ENCODE measurements around the gene OSMR. TPM values are rescaled to one million over a fixed set of nuclear protein-coding genes. Genes with fewer than 3 reads are reported as not detected.
A peak's percentile ranks its signal among the peaks of the same experiment; 100 is the strongest.
"Not testable (repeated sequence)": the region's sequence is repeated elsewhere in the genome, so short reads cannot be mapped to it uniquely, and the experiment has no call there.

Gene OSMR
- polyA plus RNA-seq, 2 of the 4 experiments (the other 2 are of a cell fraction), result 58.5 to 92.4 TPM

DNA sequence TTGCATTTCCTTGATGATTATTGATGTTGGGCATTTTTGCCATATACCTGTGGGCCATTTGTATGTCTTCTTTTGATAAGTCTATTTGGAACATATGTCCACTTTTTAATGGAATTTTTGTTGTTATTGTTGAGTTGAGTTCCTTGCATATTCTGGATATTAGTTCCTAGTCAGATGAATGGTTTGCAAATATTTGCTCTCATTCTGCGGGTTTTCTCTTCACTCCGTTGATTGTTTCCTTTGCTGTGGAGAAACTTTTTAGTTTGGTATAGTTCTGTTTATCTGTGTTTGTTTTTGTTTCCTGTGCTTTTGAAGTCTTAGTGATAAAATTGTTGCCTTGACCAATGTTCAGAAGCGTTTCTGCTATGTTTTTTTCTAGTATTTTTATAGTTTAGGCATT is 13.0 kb downstream of the OSMR start:
- POLR2A ChIA-PET, result interaction anchor here (0.7 kb wide), 1 partner anchor 13 kb away, joined by 10 read pairs; no protein-coding TSS in a partner anchor
- CTCF ChIA-PET, result no interaction called here

DNA sequence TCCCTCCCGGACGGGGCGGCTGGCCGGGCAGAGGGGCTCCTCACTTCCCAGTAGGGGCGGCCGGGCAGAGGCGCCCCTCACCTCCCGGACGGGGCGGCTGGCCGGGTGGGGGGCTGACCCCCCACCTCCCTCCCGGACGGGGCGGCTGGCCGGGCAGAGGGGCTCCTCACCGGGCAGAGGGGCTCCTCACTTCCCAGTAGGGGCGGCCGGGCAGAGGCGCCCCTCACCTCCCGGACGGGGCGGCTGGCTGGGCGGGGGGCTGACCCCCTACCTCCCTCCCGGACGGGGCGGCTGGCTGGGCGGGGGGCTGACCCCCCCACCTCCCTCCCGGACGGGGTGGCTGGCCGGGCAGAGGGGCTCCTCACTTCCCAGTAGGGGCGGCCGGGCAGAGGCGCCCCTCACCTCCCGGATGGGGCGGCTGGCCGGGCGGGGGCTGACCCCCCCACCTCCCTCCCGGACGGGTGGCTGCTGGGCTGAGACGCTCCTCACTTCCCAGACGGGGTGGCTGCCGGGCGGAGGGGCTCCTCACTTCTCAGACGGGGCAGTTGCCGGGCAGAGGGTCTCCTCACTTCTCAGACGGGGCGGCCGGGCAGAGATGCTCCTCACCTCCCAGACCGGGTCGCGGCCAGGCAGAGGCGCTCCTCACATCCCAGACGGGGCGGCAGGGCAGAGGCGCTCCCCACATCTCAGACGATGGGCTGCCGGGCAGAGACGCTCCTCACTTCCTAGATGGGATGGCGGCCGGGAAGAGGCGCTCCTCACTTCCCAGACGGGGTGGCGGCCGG is 16.4 kb downstream of the OSMR start:
- CTCF ChIA-PET; POLR2A ChIA-PET; ATAC-seq; DNase-seq (ENCODE audit: low read depth in 1 of 2, low spot score in 1 of 2); FAIRE-seq; H3K27ac ChIP-seq; H3K4me3 ChIP-seq; H3K4me2 ChIP-seq: not testable (repeated sequence)
- H3K9me3 ChIP-seq, result peaks cover 14% of the 10 kb centered on the region
- H3K4me1 ChIP-seq, result peaks cover 14% of the 10 kb centered on the region; the same call in 2 of the 3 replicates
- WGBS (ENCODE audit: missing lambda C conversion rate), result 97% methylated on average over 7 of the region's 64 CpGs

More for the DNA sequence above, 13.0 kb downstream of the OSMR start:
- TF ChIP-seq, protein P1, sequence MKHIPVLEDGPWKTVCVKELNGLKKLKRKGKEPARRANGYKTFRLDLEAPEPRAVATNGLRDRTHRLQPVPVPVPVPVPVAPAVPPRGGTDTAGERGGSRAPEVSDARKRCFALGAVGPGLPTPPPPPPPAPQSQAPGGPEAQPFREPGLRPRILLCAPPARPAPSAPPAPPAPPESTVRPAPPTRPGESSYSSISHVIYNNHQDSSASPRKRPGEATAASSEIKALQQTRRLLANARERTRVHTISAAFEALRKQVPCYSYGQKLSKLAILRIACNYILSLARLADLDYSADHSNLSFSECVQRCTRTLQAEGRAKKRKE (CRISPR knock-in tag; IDR thresholded peaks at IDR 0.05; ENCODE audit: low read depth), result no peak
- no peak for TF ChIP-seq JUN (IDR thresholded peaks at IDR 0.05)
- TF ChIP-seq EHMT2 (IDR thresholded peaks at IDR 0.05; ENCODE audit: low read depth), result no peak
- TF ChIP-seq NPAS2 (CRISPR knock-in tag; IDR thresholded peaks at IDR 0.05; ENCODE audit: borderline replicate concordance), result no peak
- TF ChIP-seq ZNF302 (CRISPR knock-in tag; IDR thresholded peaks at IDR 0.05), result no peak
- TF ChIP-seq CEBPB (IDR thresholded peaks at IDR 0.05), result no peak
- TF ChIP-seq CBX2 (IDR thresholded peaks at IDR 0.05; ENCODE audit: borderline replicate concordance, low read depth), result no peak
- no peak for TF ChIP-seq PHF8 (IDR thresholded peaks at IDR 0.05; ENCODE audit: borderline replicate concordance, low read depth)
- no peak for TF ChIP-seq TP53 (CRISPR knock-in tag; IDR thresholded peaks at IDR 0.05)
- TF ChIP-seq KDM1A (IDR thresholded peaks at IDR 0.05; ENCODE audit: low read depth), result no peak
- TF ChIP-seq RARB (CRISPR knock-in tag; IDR thresholded peaks at IDR 0.05), result no peak
- no peak for TF ChIP-seq ZFP36 (IDR thresholded peaks at IDR 0.05; ENCODE audit: borderline replicate concordance, partially characterized antibody)
- TF ChIP-seq, protein P2, sequence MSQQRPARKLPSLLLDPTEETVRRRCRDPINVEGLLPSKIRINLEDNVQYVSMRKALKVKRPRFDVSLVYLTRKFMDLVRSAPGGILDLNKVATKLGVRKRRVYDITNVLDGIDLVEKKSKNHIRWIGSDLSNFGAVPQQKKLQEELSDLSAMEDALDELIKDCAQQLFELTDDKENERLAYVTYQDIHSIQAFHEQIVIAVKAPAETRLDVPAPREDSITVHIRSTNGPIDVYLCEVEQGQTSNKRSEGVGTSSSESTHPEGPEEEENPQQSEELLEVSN (IDR thresholded peaks at IDR 0.05; ENCODE audit: borderline replicate concordance, low read depth), result no peak
- no peak for TF ChIP-seq ZC3H11A (IDR thresholded peaks at IDR 0.05)
- TF ChIP-seq, protein P3, sequence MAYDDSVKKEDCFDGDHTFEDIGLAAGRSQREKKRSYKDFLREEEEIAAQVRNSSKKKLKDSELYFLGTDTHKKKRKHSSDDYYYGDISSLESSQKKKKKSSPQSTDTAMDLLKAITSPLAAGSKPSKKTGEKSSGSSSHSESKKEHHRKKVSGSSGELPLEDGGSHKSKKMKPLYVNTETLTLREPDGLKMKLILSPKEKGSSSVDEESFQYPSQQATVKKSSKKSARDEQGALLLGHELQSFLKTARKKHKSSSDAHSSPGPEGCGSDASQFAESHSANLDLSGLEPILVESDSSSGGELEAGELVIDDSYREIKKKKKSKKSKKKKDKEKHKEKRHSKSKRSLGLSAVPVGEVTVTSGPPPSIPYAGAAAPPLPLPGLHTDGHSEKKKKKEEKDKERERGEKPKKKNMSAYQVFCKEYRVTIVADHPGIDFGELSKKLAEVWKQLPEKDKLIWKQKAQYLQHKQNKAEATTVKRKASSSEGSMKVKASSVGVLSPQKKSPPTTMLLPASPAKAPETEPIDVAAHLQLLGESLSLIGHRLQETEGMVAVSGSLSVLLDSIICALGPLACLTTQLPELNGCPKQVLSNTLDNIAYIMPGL (CRISPR knock-in tag; IDR thresholded peaks at IDR 0.05; ENCODE audit: borderline replicate concordance), result no peak
- Histone ChIP-seq H3K4me3 (no peak overlapping the region), H3K9me3 (0 out of 3 replicates have a peak, but pooled peaks cover 9% of the 10 kb centered on the region), H3K4me2 (no peak overlapping the region), H3K4me1 (peaks cover 19% of the 10 kb centered on the region), H3K27ac (no peak overlapping the region)
- WGBS (ENCODE audit: missing lambda C conversion rate), result 85% methylated on average over 3 of the region's 3 CpGs
- DNase-seq (ENCODE audit: low read depth in 1 of 2, low spot score in 1 of 2) (no peak), FAIRE-seq (no peak), ATAC-seq (no peak)

DNA sequence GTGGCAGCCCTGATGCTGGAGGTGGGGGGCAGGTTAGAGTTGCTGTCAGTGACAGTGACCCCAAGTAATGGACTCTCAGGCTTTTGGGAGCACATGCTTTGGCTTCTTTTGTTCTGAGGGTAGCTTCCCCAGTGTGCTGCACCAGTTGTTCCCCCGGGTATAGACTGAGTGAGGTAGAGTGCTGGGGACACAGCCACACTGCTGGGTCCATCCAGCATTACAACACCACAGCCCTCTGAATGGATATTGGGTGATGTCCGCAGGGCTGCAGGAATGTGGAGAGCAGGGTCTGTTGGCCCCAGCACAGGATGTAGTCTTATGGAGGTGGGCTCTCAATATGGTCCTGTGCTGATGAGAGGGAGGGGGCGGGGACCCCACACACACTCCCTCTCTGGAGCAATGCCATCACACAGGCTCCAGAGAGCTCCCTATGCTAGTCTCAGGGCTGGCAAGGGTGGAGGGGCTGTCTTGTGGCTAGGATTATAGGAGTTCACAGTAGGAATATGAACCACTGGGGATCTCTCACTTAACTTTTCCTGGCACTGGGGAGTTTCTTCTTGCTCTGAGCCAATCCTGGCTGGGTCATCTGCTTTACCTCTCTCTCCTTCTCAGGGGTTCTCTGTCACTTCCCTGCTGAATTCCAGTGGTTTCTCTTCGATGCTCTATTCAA is 20.7 kb downstream of the OSMR start:
- ChIA-PET CTCF (no interaction called here), POLR2A (no interaction called here)
- ATAC-seq, result peak; percentile 45 to 48; a peak in 4 of 6 replicates
- H3K4me2 ChIP-seq, result peak overlapping the region; percentile 8; the same call in 1 of the 3 replicates
- 77% methylated on average over 3 of the region's 4 CpGs for WGBS (ENCODE audit: missing lambda C conversion rate)
- DNase-seq (ENCODE audit: low read depth in 1 of 2, low spot score in 1 of 2), result no peak
- FAIRE-seq, result no peak
- H3K27ac ChIP-seq, result peak overlapping the region in 1 of 2 experiments; percentile 68; a peak in 3 of 6 replicates
- H3K9me3 ChIP-seq, result peaks cover 6% of the 10 kb centered on the region
- H3K4me1 ChIP-seq, result peaks cover 43% of the 10 kb centered on the region
- TF ChIP-seq FOSB (CRISPR knock-in tag; IDR thresholded peaks at IDR 0.05), result no peak
- H3K4me3 ChIP-seq, result no peak overlapping the region

All from A549 (cell line).